Measurements from ENCODE around the gene RCBTB1.

- TF ChIP-seq, protein P1, sequence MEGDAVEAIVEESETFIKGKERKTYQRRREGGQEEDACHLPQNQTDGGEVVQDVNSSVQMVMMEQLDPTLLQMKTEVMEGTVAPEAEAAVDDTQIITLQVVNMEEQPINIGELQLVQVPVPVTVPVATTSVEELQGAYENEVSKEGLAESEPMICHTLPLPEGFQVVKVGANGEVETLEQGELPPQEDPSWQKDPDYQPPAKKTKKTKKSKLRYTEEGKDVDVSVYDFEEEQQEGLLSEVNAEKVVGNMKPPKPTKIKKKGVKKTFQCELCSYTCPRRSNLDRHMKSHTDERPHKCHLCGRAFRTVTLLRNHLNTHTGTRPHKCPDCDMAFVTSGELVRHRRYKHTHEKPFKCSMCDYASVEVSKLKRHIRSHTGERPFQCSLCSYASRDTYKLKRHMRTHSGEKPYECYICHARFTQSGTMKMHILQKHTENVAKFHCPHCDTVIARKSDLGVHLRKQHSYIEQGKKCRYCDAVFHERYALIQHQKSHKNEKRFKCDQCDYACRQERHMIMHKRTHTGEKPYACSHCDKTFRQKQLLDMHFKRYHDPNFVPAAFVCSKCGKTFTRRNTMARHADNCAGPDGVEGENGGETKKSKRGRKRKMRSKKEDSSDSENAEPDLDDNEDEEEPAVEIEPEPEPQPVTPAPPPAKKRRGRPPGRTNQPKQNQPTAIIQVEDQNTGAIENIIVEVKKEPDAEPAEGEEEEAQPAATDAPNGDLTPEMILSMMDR (IDR thresholded peaks at IDR 0.05 in 2 of 3, conservative IDR thresholded peaks at IDR 0.05 in 1 of 3; ENCODE audit: control insufficient read depth in 2 of 3, extremely low read depth in 1 of 3, insufficient read depth in 1 of 3, low read depth in 3 of 3, low read length in 3 of 3) = no peak
- TF ChIP-seq SREBF2 (IDR thresholded peaks at IDR 0.05; ENCODE audit: low read length) (no peak), REST (IDR thresholded peaks at IDR 0.05; ENCODE audit: low read depth, low read length) (no peak), TAF1 (IDR thresholded peaks at IDR 0.05; ENCODE audit: borderline replicate concordance, low read depth, low read length) (peak; percentile 53; the same call in 1 of the 2 replicates)
These were observed at the start of gene RCBTB1 for GRCh38 chr13:49585220-49586157.

All from GM12878 (cell line).